GM18858 (cell line): ENCODE results near the gene FOXO3B.
"Not testable (repeated sequence)": the region's sequence is repeated elsewhere in the genome, so short reads cannot be mapped to it uniquely, and the experiment has no call there.

Experiments used
- ATAC-seq: cut with Tn5 transposase; IDR thresholded peaks from one replicate; pipeline ENCODE4 v1.9.1; 2021; ENCODE audit not compliant: unreplicated experiment

The FOXO3B gene

DNA sequence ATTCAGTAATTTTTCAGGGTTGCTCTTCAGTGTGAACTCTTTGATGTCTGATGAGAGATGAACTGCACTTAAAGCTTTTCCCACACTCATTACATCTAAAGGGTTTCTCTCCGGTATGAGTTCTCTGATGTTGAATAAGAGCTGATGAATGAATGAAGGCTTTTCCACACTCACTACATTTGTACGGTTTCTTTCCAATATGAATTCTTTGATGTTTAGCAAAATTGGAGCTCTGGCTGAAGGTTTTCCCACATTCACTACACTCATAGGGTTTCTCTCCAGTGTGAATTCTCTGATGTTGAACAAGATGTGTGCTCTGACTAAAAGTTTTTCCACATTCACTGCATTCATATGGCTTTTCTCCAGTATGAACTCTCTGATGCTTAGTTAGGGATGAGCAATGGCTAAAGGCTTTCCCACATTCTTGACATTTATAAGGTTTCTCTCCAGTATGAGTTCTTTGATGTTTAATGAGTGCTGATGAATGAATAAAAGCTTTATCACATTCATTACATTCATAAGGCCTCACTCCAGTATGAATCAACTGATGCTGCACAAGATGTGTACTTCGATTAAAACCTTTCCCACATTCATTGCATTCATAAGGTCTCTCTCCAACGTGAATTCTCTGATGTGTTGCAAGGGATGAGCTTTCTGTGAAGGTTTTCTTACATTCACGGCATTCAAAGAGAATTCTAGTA lies 20.0 kb downstream of the FOXO3B start:
- not testable (repeated sequence) for ATAC-seq

DNA sequence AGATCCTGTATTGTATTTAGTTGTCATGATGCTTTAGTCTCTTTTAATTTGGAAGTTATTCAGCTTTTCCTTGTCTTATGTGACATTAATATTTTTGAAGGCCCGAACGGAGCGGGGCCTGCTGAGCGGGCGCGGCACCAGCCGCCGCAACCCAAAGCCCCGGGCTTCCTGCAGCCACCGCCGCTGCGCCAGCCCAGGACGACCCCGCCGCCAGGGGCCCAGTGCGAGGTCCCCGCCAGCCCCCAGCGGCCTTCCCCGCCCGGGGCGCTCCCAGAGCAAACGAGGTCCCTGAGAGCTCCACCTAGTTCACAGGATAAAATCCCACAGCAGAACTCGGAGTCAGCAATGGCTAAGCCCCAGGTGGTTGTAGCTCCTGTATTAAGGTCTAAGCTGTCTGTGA lies 32.0 kb downstream of the FOXO3B start:
- ATAC-seq, result not testable (repeated sequence)

DNA sequence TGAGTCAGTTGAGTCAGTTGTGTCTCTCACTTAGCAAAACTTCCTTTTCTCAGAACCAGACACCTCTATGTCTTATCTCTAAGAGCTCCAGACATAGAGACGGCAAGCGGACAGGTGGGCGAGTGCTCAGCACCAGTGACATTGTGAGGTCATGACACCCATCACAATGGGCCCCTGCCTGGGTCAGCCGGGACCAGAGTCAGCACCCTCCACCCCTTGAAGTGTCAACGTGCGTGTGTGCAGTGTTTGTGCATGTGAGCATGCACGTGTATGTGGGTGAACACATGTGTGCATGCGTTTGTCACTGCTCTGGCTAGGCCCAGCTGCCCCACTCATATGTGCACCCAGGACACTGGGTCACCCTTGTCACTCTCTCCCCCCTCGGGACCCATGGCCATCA lies 37.8 kb downstream of the FOXO3B start, which contains the start of gene TBC1D28:
Gene TBC1D28 (minus strand): TSS at position 101 of the 400 bp plus-strand sequence. CDS start 3,039 bp downstream, outside the sequence.
- ATAC-seq, result not testable (repeated sequence)

DNA sequence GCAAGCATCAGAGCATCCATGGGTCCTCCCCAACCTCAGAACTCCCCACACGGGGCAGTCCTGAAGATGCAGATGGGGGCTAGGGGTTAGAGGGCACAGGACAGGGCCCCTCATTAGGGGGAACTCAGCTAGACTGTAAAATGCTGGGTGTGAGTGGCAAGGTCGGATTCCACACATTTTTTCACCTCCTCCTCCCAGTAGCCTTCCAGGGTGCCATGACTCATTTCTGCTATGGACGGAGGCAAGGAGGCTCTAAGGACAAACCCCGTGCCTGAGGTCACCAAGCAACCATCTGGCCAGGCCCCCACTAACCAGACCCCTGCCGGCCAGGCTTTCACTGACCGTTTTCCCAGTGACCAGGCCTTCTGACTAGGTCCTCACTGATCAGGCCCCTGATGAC lies 39.0 kb downstream of the FOXO3B start:
- ATAC-seq, result not testable (repeated sequence)

DNA sequence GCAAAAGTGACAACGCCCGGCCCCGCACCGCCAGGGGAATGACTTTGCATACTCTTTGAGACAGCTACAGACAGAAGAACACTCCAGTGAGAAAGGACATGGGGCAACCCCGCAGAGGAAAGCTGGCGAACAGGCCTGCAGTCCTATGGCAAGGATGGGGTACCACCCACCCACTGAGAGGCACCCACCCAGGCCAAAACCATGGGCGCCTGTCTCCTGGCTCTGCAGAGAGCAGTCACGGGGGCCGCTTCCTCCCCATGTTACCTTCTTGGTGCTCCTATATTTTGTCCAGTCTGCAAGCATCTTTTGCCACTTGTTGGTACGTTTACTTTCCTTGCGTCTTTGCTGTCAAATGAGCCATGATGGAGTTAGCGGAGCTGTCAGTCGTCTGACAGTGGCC lies 43.8 kb downstream of the FOXO3B start:
- not testable (repeated sequence) for ATAC-seq

DNA sequence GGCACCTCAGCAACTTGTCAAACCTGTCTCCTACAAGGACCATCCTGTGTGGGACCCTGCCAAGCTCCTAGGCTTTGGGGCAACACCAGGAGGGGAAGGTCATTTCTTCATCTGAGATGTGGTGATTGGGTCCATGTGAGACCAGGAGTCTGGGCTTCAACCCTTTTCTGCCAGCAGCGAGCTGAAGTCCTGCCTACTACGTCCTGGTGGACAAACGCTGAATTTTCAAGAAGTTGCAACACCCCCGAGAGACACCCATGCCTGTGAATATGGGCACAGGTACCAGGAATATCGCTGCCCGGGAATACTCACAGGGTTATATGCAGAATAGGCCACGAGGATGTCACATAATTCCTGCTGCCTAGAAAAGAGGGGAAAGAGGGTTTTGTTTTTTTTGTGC lies 45.9 kb downstream of the FOXO3B start:
- ATAC-seq, result not testable (repeated sequence)

DNA sequence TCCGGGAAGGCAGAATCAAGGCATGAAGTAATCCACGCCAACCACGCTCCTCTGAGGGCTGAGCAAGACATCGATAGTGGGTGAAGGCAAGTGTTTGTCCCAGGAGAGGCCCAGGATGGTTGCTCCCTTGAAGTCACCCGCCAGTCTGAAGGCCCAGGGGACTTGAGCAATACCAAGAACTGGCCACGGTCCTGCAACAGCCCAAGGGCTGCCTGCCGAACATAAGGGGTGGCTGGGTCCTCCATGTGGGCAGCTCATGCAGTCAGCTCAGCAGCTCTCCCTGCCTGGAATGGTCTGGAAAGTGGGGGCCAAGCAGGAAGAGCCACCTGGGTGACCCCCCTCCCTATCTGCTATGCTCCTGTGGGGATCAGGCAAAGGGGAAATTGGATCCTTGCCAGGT lies 46.3 kb downstream of the FOXO3B start:
- not testable (repeated sequence) for ATAC-seq

DNA sequence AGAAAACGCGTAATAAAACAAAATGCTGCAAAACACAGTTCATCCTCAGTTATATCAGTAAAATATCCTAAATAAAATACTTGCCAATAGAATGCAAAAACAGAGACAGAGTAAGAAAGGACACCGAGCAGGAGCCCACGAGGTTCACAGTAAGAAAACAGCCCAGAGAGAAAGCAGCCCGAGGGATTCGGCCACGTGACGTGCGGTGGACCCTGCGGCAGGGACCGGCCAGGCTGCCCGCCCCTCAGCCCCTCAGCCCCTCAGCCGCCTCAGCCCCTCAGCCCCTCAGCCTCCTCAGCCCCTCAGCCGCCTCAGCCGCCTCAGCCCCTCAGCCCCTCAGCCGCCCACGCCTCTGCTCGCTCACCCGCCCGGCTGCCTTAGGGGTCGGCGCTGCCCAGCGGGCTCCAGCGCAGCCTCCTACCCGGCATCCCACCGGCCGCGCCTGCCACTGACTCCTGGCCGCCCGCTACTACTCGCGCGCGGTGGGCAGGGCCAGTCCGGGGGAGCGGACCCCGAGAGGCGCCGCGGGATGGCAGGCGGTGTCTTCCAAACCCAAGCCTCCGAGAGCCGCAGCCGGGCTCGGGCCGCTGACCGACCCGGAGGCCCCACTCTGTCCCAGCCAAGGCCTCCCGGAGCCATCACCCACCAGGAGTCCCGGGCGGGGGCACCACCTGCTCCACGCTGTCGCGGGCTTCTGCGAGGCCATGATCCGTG lies 47.4 kb downstream of the FOXO3B start:
- not testable (repeated sequence) for ATAC-seq
